Islet of Langerhans (tissue), 1 donor: ENCODE data around the gene TEX22.
"Not testable (repeated sequence)": the region's sequence is repeated elsewhere in the genome, so short reads cannot be mapped to it uniquely, and the experiment has no call there.

Source experiments
- FAIRE-seq: peaks from one replicate; lab custom pipeline; 2011; peaks lifted over from hg19 to GRCh38; lab: Jason Lieb, UNC

The TEX22 gene

GRCh38 chr14:105398044-105398725 is at the start of gene TEX22:
Gene TEX22, plus strand, starts transcription at chr14:105398538. Its CDS starts 803 bp downstream, at chr14:105399341.
- FAIRE-seq: no peak

GRCh38 chr14:105348945-105349699 is 49.2 kb upstream of the TEX22 start:
- no peak for FAIRE-seq

- no peak for FAIRE-seq
These were observed 48.3 kb upstream of the TEX22 start for GRCh38 chr14:105349992-105350391.

- no peak for FAIRE-seq
These were observed 47.7 kb upstream of the TEX22 start for GRCh38 chr14:105350450-105351244.

- FAIRE-seq: no peak
These were observed 46.9 kb upstream of the TEX22 start for GRCh38 chr14:105351410-105351809.

- FAIRE-seq: peak; percentile 97
These were observed 46.2 kb upstream of the TEX22 start for GRCh38 chr14:105351920-105352851.

GRCh38 chr14:105353136-105353535 is 45.2 kb upstream of the TEX22 start:
- no peak for FAIRE-seq

- FAIRE-seq: no peak
These were observed 43.8 kb upstream of the TEX22 start for GRCh38 chr14:105354541-105354940.

- FAIRE-seq: no peak
These were observed 43.2 kb upstream of the TEX22 start for GRCh38 chr14:105355049-105355575.

GRCh38 chr14:105355850-105356604 is 42.3 kb upstream of the TEX22 start:
- FAIRE-seq: no peak

- no peak for FAIRE-seq
These were observed 41.4 kb upstream of the TEX22 start for GRCh38 chr14:105356927-105357326.

- no peak for FAIRE-seq
These were observed 40.7 kb upstream of the TEX22 start for GRCh38 chr14:105357626-105358025.

- no peak for FAIRE-seq
These were observed 40.0 kb upstream of the TEX22 start for GRCh38 chr14:105358140-105358846.

GRCh38 chr14:105358943-105359342 is 39.4 kb upstream of the TEX22 start:
- FAIRE-seq: no peak

- FAIRE-seq: not testable (repeated sequence)
These were observed 36.9 kb upstream of the TEX22 start for GRCh38 chr14:105361412-105361811.

GRCh38 chr14:105363847-105364708 is 34.3 kb upstream of the TEX22 start:
- FAIRE-seq: no peak

- no peak for FAIRE-seq
These were observed 33.2 kb upstream of the TEX22 start for GRCh38 chr14:105365101-105365500.

- FAIRE-seq: no peak
These were observed 32.7 kb upstream of the TEX22 start for GRCh38 chr14:105365681-105366080.
